Hepatocyte (in vitro differentiated cells): ENCODE results near the gene COX10. TPM values are rescaled to one million over a fixed set of nuclear protein-coding genes. Genes with fewer than 3 reads are reported as not detected.
A peak's percentile ranks its signal among the peaks of the same experiment; 100 is the strongest.

ENCODE experiments used
- DNase-seq: peaks from one replicate; pipeline ENCODE4 v3.0.0-alpha.2; 2016; ENCODE audit warnings: low spot score
- H2AFZ ChIP-seq: fragments of 200-600 bp; sonication (generic); 2 replicates; pipeline ENCODE4 v1.6.0; 2016; ENCODE audit warnings: antibody characterized with exemption, mild to moderate bottlenecking
- H3K27ac ChIP-seq: fragments of 200-600 bp; sonication (generic); 2 replicates; pipeline ENCODE4 v1.5.1; 2016; ENCODE audit warnings: mild to moderate bottlenecking
- H3K27me3 ChIP-seq: fragments of 200-600 bp; sonication (generic); 2 replicates; pipeline ENCODE4 v1.6.1; 2016
- H3K36me3 ChIP-seq: fragments of 200-600 bp; sonication (generic); replicated peaks from 2 replicates; pipeline ENCODE4 v1.5.1; 2016; ENCODE audit warnings: low read depth; ENCODE audit not compliant: insufficient read depth
- H3K4me1 ChIP-seq: fragments of 200-600 bp; sonication (generic); 2 replicates; pipeline ENCODE4 v1.5.1; 2016; ENCODE audit warnings: mild to moderate bottlenecking, moderate library complexity; ENCODE audit not compliant: insufficient read depth
- H3K4me2 ChIP-seq: fragments of 200-600 bp; sonication (generic); 2 replicates; pipeline ENCODE4 v1.6.0; 2016
- H3K4me3 ChIP-seq: fragments of 200-600 bp; sonication (generic); 2 replicates; pipeline ENCODE4 v1.5.1; 2016; ENCODE audit warnings: mild to moderate bottlenecking
- H3K79me2 ChIP-seq: fragments of 200-600 bp; sonication (generic); 2 replicates; pipeline ENCODE4 v1.6.0; 2017; ENCODE audit warnings: mild to moderate bottlenecking
- H3K9me2 ChIP-seq: fragments of 200-600 bp; sonication (generic); replicated peaks from 2 replicates; pipeline ENCODE4 v1.6.0; 2017; ENCODE audit warnings: mild to moderate bottlenecking; ENCODE audit not compliant: insufficient read depth
- H3K9me3 ChIP-seq: fragments of 200-600 bp; sonication (generic); 2 replicates; pipeline ENCODE4 v1.5.1; 2016; ENCODE audit warnings: low read depth, mild to moderate bottlenecking
- H4K20me1 ChIP-seq: fragments of 200-600 bp; sonication (generic); 2 replicates; pipeline ENCODE4 v1.6.0; 2016; ENCODE audit warnings: mild to moderate bottlenecking; ENCODE audit not compliant: insufficient read depth, poor library complexity, severe bottlenecking
- EZH2 ChIP-seq: fragments of 200-600 bp; sonication (generic); IDR thresholded peaks from 2 replicates; pipeline ENCODE4 v1.6.1; 2016; ENCODE audit warnings: antibody characterized with exemption, mild to moderate bottlenecking, borderline replicate concordance
- EZH2phosphoT487 ChIP-seq: fragments of 200-600 bp; sonication (generic); IDR thresholded peaks from one replicate; pipeline ENCODE4 v1.6.1; 2018; ENCODE audit warnings: antibody characterized with exemption, mild to moderate bottlenecking, low read depth, moderate library complexity; ENCODE audit not compliant: unreplicated experiment, severe bottlenecking
- WGBS: methylation state at CpG from one replicate; pipeline ENCODE4 v1.1.6; 2016; ENCODE audit warnings: low lambda C conversion rate; ENCODE audit errors: missing lambda C conversion rate; 5-methylcytosine and 5-hydroxymethylcytosine counted together
- polyA plus RNA-seq: library from polyadenylated mRNA; unstranded; fragments of >200 nt; fragmentation: Nextera tagmentation; extraction: Ambion mirVana; gene quantifications from 2 replicates; pipeline ENCODE4 v1.2.1, GENCODE V29; 2016
- total RNA-seq: library from RNA; depleted of rRNA; stranded (reverse); fragments of >200 nt; gene quantifications from 2 replicates; pipeline ENCODE4 v1.2.3, GENCODE V29; 2014
- TF ChIP-seq, protein P1 (sequence below): fragments of 200-600 bp; sonication (generic); IDR thresholded peaks from 2 replicates; pipeline ENCODE4 v1.5.1; 2016; ENCODE audit warnings: antibody characterized with exemption, mild to moderate bottlenecking; ENCODE audit not compliant: poor library complexity

COX10 gene
- total and polyA plus RNA-seq, 2 experiments from 2014 or later: 23.2 to 27.6 TPM

DNA sequence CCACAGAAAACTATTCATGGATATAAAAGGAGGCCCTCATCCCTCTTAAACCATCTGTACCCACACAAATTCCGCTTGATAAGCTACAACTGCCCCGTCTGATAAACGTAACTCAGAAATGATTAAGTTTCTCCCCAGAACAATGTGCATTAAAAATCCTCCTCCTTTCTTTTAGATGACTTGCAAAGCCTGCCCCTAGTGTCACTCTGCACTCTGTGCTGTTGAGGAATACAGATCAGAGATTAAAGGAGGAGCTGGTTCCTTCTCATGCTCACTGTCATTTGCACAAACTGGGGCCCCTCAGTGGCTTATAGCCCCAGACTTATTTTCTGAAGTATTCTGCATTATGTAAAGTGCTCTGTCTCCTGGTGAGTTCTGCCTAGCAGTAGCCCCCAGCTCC, 134.1 kb downstream of the COX10 start:
- TF ChIP-seq, protein P1, sequence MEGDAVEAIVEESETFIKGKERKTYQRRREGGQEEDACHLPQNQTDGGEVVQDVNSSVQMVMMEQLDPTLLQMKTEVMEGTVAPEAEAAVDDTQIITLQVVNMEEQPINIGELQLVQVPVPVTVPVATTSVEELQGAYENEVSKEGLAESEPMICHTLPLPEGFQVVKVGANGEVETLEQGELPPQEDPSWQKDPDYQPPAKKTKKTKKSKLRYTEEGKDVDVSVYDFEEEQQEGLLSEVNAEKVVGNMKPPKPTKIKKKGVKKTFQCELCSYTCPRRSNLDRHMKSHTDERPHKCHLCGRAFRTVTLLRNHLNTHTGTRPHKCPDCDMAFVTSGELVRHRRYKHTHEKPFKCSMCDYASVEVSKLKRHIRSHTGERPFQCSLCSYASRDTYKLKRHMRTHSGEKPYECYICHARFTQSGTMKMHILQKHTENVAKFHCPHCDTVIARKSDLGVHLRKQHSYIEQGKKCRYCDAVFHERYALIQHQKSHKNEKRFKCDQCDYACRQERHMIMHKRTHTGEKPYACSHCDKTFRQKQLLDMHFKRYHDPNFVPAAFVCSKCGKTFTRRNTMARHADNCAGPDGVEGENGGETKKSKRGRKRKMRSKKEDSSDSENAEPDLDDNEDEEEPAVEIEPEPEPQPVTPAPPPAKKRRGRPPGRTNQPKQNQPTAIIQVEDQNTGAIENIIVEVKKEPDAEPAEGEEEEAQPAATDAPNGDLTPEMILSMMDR: peak; percentile 24
- TF ChIP-seq EZH2phosphoT487: no peak
- Histone ChIP-seq H3K27me3 (no peaks in the 10 kb centered on the region), H3K27ac (no peak overlapping the region), H3K4me3 (no peak overlapping the region), H3K4me2 (no peak overlapping the region), H2AFZ (no peak overlapping the region), H4K20me1 (no peaks in the 10 kb centered on the region), H3K4me1 (peaks cover 17% of the 10 kb centered on the region), H3K36me3 (no peaks in the 10 kb centered on the region), H3K79me2 (no peaks in the 10 kb centered on the region), H3K9me2 (no peaks in the 10 kb centered on the region), H3K9me3 (no peaks in the 10 kb centered on the region)
- DNase-seq: no peak
- 67% methylated on average over 3 of the region's 3 CpGs for WGBS

DNA sequence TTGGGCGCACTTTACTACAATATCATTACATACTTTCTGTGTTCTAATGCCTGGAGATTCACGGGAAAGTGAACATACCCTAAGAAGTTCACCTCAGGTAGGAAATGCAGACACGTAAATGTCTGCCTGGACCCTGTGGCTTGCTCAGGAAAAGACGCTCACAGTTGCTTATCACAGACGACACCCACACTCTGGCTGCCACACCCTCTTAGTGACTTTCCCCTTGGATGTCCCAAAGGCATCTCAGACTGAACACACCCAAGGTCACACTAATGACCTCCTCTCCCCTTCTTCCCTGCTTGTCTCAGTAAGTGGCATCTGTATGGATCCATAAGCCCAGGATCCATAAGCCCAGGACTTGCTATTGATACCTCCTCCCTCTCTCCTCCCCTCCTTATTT, 134.8 kb downstream of the COX10 start:
- no peak for DNase-seq
- peaks cover 13% of the 10 kb centered on the region for H3K4me1 ChIP-seq
- H3K9me3 ChIP-seq: no peaks in the 10 kb centered on the region
- TF ChIP-seq, protein P1: no peak
- TF ChIP-seq EZH2phosphoT487 (no peak), EZH2 (no peak)
- no peaks in the 10 kb centered on the region for H3K27me3 ChIP-seq
- no peak overlapping the region for H3K27ac ChIP-seq
- H2AFZ ChIP-seq: no peak overlapping the region
- no peaks in the 10 kb centered on the region for H3K79me2 ChIP-seq
- no peaks in the 10 kb centered on the region for H3K9me2 ChIP-seq
- H3K36me3 ChIP-seq: no peaks in the 10 kb centered on the region
- H3K4me3 ChIP-seq: no peak overlapping the region
- H3K4me2 ChIP-seq: no peak overlapping the region
- H4K20me1 ChIP-seq: no peaks in the 10 kb centered on the region
- WGBS: 75% methylated on average over 5 of the region's 5 CpGs

DNA sequence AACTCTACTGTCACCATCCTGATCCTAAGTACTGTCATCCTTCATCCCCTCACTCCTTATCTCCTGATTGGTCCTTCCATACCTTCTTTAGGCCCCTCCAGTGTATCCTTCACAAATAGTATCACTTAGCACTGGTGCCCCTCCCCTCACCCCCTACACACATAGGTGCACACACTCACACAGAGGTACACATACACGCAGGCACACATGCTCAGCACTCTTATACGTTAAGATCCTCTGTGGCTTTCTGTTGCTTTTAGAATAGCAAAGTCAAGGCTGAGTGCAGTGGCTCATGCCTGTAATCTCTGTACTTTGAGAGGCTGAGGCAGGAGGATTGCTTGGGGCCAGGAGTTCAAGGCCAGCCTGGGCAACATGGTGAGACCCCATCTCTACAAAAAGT, 135.2 kb downstream of the COX10 start:
- Histone ChIP-seq H2AFZ (no peak overlapping the region), H3K9me3 (no peaks in the 10 kb centered on the region), H4K20me1 (no peaks in the 10 kb centered on the region), H3K4me1 (peaks cover 13% of the 10 kb centered on the region), H3K4me3 (no peak overlapping the region), H3K27ac (no peak overlapping the region), H3K9me2 (no peaks in the 10 kb centered on the region), H3K27me3 (no peaks in the 10 kb centered on the region), H3K4me2 (no peak overlapping the region), H3K79me2 (no peaks in the 10 kb centered on the region), H3K36me3 (no peaks in the 10 kb centered on the region)
- WGBS: 97% methylated on average over 2 of the region's 2 CpGs
- DNase-seq: no peak
- TF ChIP-seq EZH2phosphoT487: no peak
- TF ChIP-seq EZH2: no peak
- TF ChIP-seq, protein P1: no peak

DNA sequence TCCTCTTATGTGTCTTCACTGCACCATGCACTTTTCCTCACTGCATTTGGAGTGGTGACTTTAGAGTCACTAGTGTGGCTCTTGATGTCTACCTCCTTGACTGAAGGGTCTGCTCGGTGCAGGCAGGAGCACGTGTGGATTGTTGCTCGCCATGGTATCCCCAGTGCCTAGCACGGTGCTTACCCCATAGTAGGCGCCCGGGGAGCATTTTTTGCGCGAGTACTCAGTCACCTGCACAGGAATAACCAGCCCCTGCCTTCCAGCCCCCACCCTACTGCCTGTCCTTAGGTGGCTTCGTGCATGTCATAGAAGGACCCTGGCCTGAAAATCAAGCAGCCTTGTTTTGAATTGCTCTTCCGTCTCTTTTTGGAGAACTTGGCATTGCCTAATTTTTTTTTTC, 136.1 kb downstream of the COX10 start:
- H3K9me2 ChIP-seq: no peaks in the 10 kb centered on the region
- no peaks in the 10 kb centered on the region for H3K36me3 ChIP-seq
- no peak for DNase-seq
- TF ChIP-seq, protein P1: no peak
- no peak for TF ChIP-seq EZH2phosphoT487
- no peak for TF ChIP-seq EZH2
- 99% methylated on average over 10 of the region's 10 CpGs for WGBS
- H3K9me3 ChIP-seq: no peaks in the 10 kb centered on the region
- H3K4me2 ChIP-seq: no peak overlapping the region
- no peaks in the 10 kb centered on the region for H3K27me3 ChIP-seq
- H3K4me1 ChIP-seq: peaks cover 12% of the 10 kb centered on the region
- no peaks in the 10 kb centered on the region for H3K79me2 ChIP-seq
- H4K20me1 ChIP-seq: no peaks in the 10 kb centered on the region
- no peak overlapping the region for H2AFZ ChIP-seq
- H3K4me3 ChIP-seq: no peak overlapping the region
- no peak overlapping the region for H3K27ac ChIP-seq
